Suprapubic skin (tissue), 4 donors: Measurements from ENCODE around the gene RAB3A. TPM values are rescaled to one million over a fixed set of nuclear protein-coding genes. Genes with fewer than 3 reads are reported as not detected.

ENCODE experiments used
- DNase-seq, 2 donors: peaks; one replicate each; pipeline ENCODE4 v3.0.0-alpha.2; 2019; ENCODE audit warnings: low spot score in 2 of 2
- H3K27ac ChIP-seq: fragments of 200-600 bp; sonication (generic); one replicate; pipeline ENCODE4 v1.5.1; 2019
- H3K27me3 ChIP-seq: fragments of 200-600 bp; sonication (generic); one replicate; pipeline ENCODE4 v1.5.1; 2019
- H3K36me3 ChIP-seq: fragments of 200-600 bp; sonication (generic); one replicate; pipeline ENCODE4 v1.5.1; 2019
- H3K4me1 ChIP-seq: fragments of 200-600 bp; sonication (generic); one replicate; pipeline ENCODE4 v1.5.1; 2019
- H3K4me3 ChIP-seq: fragments of 200-600 bp; sonication (generic); one replicate; pipeline ENCODE4 v1.5.1; 2019; ENCODE audit warnings: mild to moderate bottlenecking
- H3K9me3 ChIP-seq: fragments of 200-600 bp; sonication (generic); one replicate; pipeline ENCODE4 v1.5.1; 2019
- EP300 ChIP-seq: sonication (generic); formaldehyde crosslinking; IDR thresholded peaks from one replicate; pipeline ENCODE4 v1.6.1; 2017; ENCODE audit warnings: antibody characterized with exemption
- POLR2A ChIP-seq, 2 donors: fragments of 450-650 bp; IDR thresholded peaks; one replicate each; pipeline ENCODE4 v1.6.1; 2017; ENCODE audit warnings: antibody characterized with exemption in 2 of 2, mild to moderate bottlenecking in 2 of 2, moderate library complexity in 2 of 2
- POLR2AphosphoS5 ChIP-seq, 3 donors: sonication (generic); formaldehyde crosslinking; IDR thresholded peaks; one replicate each; pipeline ENCODE4 v1.6.1; 2017; ENCODE audit warnings: antibody characterized with exemption in 3 of 3
- WGBS: methylation state at CpG from one replicate; pipeline ENCODE4 v1.1.5; 2018; 5-methylcytosine and 5-hydroxymethylcytosine counted together
- total RNA-seq, 4 donors: library from RNA; depleted of rRNA; stranded (reverse); fragments of >200 nt; gene quantifications; one replicate each; pipeline ENCODE4 v1.1.0, GENCODE V29; 2016
- TF ChIP-seq, protein P1 (sequence below), 2 donors: fragments of 200-600 bp in 1 of 2; fragments of 450-650 bp in 1 of 2; sonication (generic) in 1 of 2; IDR thresholded peaks; one replicate each; pipeline ENCODE4 v1.5.1; 2016 to 2019; ENCODE audit warnings: antibody characterized with exemption in 2 of 2, mild to moderate bottlenecking in 1 of 2, moderate library complexity in 1 of 2

Gene RAB3A
- total RNA-seq, 4 donors from 2014 or later = 1.9 to 5.3 (median 1.9) TPM

DNA sequence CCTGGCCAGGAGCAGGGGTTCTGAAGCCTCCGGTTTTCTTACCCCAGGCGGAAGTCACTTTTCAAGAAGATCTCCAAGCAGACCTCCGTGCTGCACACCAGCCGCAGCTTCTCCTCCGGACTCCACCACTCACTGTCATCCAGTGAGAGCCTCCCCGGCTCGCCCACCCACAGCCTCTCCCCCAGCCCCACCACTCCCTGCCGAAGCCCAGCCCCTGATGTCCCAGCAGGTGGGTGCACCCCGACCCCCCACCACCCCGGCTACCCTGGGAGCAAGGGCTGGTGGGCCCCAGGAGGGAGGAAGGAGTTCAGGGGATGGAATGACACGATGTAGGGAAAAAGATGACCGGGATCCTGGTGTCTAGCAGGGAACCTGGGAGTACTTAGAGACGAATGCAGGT lies 56.4 kb downstream of the RAB3A start:
- WGBS = 89% methylated on average over 13 of the region's 13 CpGs
- Histone ChIP-seq H3K27ac (no peak overlapping the region), H3K4me1 (peaks cover 10% of the 10 kb centered on the region), H3K36me3 (peaks cover 39% of the 10 kb centered on the region), H3K4me3 (no peak overlapping the region), H3K9me3 (no peaks in the 10 kb centered on the region), H3K27me3 (no peaks in the 10 kb centered on the region)
- TF ChIP-seq EP300 = no peak
- no peak for TF ChIP-seq POLR2A (IDR thresholded peaks at IDR 0.05)
- TF ChIP-seq, protein P1, sequence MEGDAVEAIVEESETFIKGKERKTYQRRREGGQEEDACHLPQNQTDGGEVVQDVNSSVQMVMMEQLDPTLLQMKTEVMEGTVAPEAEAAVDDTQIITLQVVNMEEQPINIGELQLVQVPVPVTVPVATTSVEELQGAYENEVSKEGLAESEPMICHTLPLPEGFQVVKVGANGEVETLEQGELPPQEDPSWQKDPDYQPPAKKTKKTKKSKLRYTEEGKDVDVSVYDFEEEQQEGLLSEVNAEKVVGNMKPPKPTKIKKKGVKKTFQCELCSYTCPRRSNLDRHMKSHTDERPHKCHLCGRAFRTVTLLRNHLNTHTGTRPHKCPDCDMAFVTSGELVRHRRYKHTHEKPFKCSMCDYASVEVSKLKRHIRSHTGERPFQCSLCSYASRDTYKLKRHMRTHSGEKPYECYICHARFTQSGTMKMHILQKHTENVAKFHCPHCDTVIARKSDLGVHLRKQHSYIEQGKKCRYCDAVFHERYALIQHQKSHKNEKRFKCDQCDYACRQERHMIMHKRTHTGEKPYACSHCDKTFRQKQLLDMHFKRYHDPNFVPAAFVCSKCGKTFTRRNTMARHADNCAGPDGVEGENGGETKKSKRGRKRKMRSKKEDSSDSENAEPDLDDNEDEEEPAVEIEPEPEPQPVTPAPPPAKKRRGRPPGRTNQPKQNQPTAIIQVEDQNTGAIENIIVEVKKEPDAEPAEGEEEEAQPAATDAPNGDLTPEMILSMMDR (IDR thresholded peaks at IDR 0.05) = no peak
- TF ChIP-seq POLR2AphosphoS5 (IDR thresholded peaks at IDR 0.05) = no peak
- no peak for DNase-seq

Other genes starting within 250 kb of the RAB3A start
- under 1 TPM in 2 of 4 donors, not detected in 2; 0.26 to 0.51 TPM for gene KCNN1, start 236.9 kb downstream of the RAB3A start, total RNA-seq
- gene ARRDC2, start 195.9 kb downstream of the RAB3A start, total RNA-seq = 10 to 100 TPM; 11.3 to 35.0 (median 28.5) TPM
- under 1 TPM in 2 of 4 donors, not detected in 2; 0.30 to 0.87 TPM for gene IL12RB1, start 117.1 kb downstream of the RAB3A start, total RNA-seq
- gene MAST3, start 106.3 kb downstream of the RAB3A start, total RNA-seq = 10 to 100 TPM; 13.4 to 29.7 (median 20.0) TPM
- gene PIK3R2, start 50.9 kb downstream of the RAB3A start, total RNA-seq = 10 to 100 TPM; 14.1 to 25.9 (median 19.5) TPM
- 10 to 100 TPM; 13.4 to 37.2 (median 35.1) TPM for gene IFI30, start 30.2 kb downstream of the RAB3A start, total RNA-seq
- gene MPV17L2, start 10.8 kb downstream of the RAB3A start, total RNA-seq = 10 to 100 TPM in 3 of 4 donors, 1 to 10 TPM in 1; 4.8 to 27.2 (median 14.7) TPM
- 1 to 10 TPM in 1 of 4 donors, under 1 TPM in 1, not detected in 2; 0.47 to 2.0 TPM for gene PDE4C, start 22.4 kb upstream of the RAB3A start, total RNA-seq
- gene IQCN, start 70.4 kb upstream of the RAB3A start, total RNA-seq = 10 to 100 TPM in 3 of 4 donors, 1 to 10 TPM in 1; 8.1 to 27.6 (median 13.6) TPM
- 100 to 1,000 TPM; 330 to 579 (median 396) TPM for gene JUND, start 77.6 kb upstream of the RAB3A start, total RNA-seq
- 100 to 1,000 TPM in 2 of 4 donors, 10 to 100 TPM in 2; 53.1 to 115 (median 103) TPM for gene LSM4, start 119.0 kb upstream of the RAB3A start, total RNA-seq
- 1 to 10 TPM; 4.6 to 8.0 (median 7.6) TPM for gene PGPEP1, start 136.6 kb upstream of the RAB3A start, total RNA-seq
- gene GDF15, start 182.1 kb upstream of the RAB3A start, total RNA-seq = under 1 TPM in 3 of 4 donors, not detected in 1; 0.57 to 0.89 (median 0.86) TPM
- under 1 TPM in 3 of 4 donors, not detected in 1; 0.59 to 0.79 (median 0.73) TPM for gene LRRC25, start 193.6 kb upstream of the RAB3A start, total RNA-seq
- 10 to 100 TPM; 18.1 to 30.5 (median 27.4) TPM for gene SSBP4, start 215.4 kb upstream of the RAB3A start, total RNA-seq
- 10 to 100 TPM in 3 of 4 donors, 1 to 10 TPM in 1; 7.9 to 27.6 (median 21.0) TPM for gene ISYNA1, start 234.1 kb upstream of the RAB3A start, total RNA-seq